ENCODE results near the gene GOLGA2. TPM values are rescaled to one million over a fixed set of nuclear protein-coding genes. Genes with fewer than 3 reads are reported as not detected.

Gene GOLGA2
- total RNA-seq, 1 experiment from 2014 or later: 188 TPM

GRCh38 chr9:128316421-128316820 lies 40.6 kb upstream of the GOLGA2 start:
- peaks cover 17% of the 10 kb centered on the region for H3K36me3 ChIP-seq (ENCODE audit: low read depth)
- no peaks in the 10 kb centered on the region for H3K9me3 ChIP-seq (ENCODE audit: insufficient read depth, low read depth)
- H3K27me3 ChIP-seq (ENCODE audit: insufficient read depth, low read depth): no peaks in the 10 kb centered on the region
- no peak overlapping the region for H2AFZ ChIP-seq
- peaks cover 14% of the 10 kb centered on the region for H3K79me2 ChIP-seq (ENCODE audit: low read depth)
- TF ChIP-seq, protein P1, sequence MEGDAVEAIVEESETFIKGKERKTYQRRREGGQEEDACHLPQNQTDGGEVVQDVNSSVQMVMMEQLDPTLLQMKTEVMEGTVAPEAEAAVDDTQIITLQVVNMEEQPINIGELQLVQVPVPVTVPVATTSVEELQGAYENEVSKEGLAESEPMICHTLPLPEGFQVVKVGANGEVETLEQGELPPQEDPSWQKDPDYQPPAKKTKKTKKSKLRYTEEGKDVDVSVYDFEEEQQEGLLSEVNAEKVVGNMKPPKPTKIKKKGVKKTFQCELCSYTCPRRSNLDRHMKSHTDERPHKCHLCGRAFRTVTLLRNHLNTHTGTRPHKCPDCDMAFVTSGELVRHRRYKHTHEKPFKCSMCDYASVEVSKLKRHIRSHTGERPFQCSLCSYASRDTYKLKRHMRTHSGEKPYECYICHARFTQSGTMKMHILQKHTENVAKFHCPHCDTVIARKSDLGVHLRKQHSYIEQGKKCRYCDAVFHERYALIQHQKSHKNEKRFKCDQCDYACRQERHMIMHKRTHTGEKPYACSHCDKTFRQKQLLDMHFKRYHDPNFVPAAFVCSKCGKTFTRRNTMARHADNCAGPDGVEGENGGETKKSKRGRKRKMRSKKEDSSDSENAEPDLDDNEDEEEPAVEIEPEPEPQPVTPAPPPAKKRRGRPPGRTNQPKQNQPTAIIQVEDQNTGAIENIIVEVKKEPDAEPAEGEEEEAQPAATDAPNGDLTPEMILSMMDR (conservative IDR thresholded peaks at IDR 0.05): no peak
- TF ChIP-seq EZH2 (IDR thresholded peaks at IDR 0.05; ENCODE audit: low read depth): no peak
- H4K20me1 ChIP-seq (ENCODE audit: insufficient read depth): no peaks in the 10 kb centered on the region
- H3F3A ChIP-seq (ENCODE audit: insufficient read depth, low read depth): no peaks in the 10 kb centered on the region; the same call in 1 of the 2 replicates
- ChIA-PET POLR2A (ENCODE audit: unreplicated experiment) (no interaction called here), CTCF (no interaction called here)
- peaks cover 5% of the 10 kb centered on the region for H3K4me1 ChIP-seq (replicated peaks; ENCODE audit: insufficient read depth)
- H3K9me2 ChIP-seq (ENCODE audit: insufficient read depth): no peaks in the 10 kb centered on the region
- H3K4me2 ChIP-seq: no peak overlapping the region
- intact Hi-C loops (cut with micrococcal nuclease; ENCODE audit: unreplicated experiment): no loop called here
- DNase-seq: no peak
- no peak overlapping the region for H3K4me3 ChIP-seq
- no TSS peak for BruUV-seq (replicated peaks)
- no peak overlapping the region for H3K27ac ChIP-seq

GRCh38 chr9:128314697-128315096 lies 38.9 kb upstream of the GOLGA2 start:
- no TSS peak for BruUV-seq (replicated peaks)
- POLR2A ChIA-PET (ENCODE audit: unreplicated experiment): no interaction called here
- H3K4me2 ChIP-seq: no peak overlapping the region
- DNase-seq: no peak
- H3K36me3 ChIP-seq (ENCODE audit: low read depth): peaks cover 17% of the 10 kb centered on the region
- CTCF ChIA-PET: no interaction called here
- no peaks in the 10 kb centered on the region for H3K9me2 ChIP-seq (ENCODE audit: insufficient read depth)
- H3K4me3 ChIP-seq: no peak overlapping the region
- H3K79me2 ChIP-seq (ENCODE audit: low read depth): no peaks in the 10 kb centered on the region
- no peaks in the 10 kb centered on the region for H3K4me1 ChIP-seq (replicated peaks; ENCODE audit: insufficient read depth)
- no peak overlapping the region for H2AFZ ChIP-seq
- H3F3A ChIP-seq (ENCODE audit: insufficient read depth, low read depth): peaks cover 8% of the 10 kb centered on the region; the same call in 1 of the 2 replicates
- intact Hi-C loops (cut with micrococcal nuclease; ENCODE audit: unreplicated experiment): no loop called here
- no peaks in the 10 kb centered on the region for H3K27me3 ChIP-seq (ENCODE audit: insufficient read depth, low read depth)
- H3K27ac ChIP-seq: no peak overlapping the region
- H4K20me1 ChIP-seq (ENCODE audit: insufficient read depth): no peaks in the 10 kb centered on the region
- H3K9me3 ChIP-seq (ENCODE audit: insufficient read depth, low read depth): no peaks in the 10 kb centered on the region
- no peak for TF ChIP-seq EZH2 (IDR thresholded peaks at IDR 0.05; ENCODE audit: low read depth)
- TF ChIP-seq, protein P1 (conservative IDR thresholded peaks at IDR 0.05): no peak

- intact Hi-C loops (cut with micrococcal nuclease; ENCODE audit: unreplicated experiment): no loop called here
These were observed 34.7 kb upstream of the GOLGA2 start for GRCh38 chr9:128310461-128310860.

More at GRCh38 chr9:128310461-128310860, 34.7 kb upstream of the GOLGA2 start:
- ChIA-PET POLR2A (ENCODE audit: unreplicated experiment) (interaction anchor here (0.5 kb wide), 1 partner anchor 61 kb away, joined by 7 read pairs; the partner anchor contains the start of gene URM1), CTCF (no interaction called here)
- Histone ChIP-seq H3K36me3 (ENCODE audit: low read depth) (peaks cover 21% of the 10 kb centered on the region), H3K27me3 (ENCODE audit: insufficient read depth, low read depth) (no peaks in the 10 kb centered on the region), H3K4me1 (replicated peaks; ENCODE audit: insufficient read depth) (peaks cover 32% of the 10 kb centered on the region), H3K9me2 (ENCODE audit: insufficient read depth) (no peaks in the 10 kb centered on the region), H3K4me2 (no peak overlapping the region), H3K79me2 (ENCODE audit: low read depth) (no peaks in the 10 kb centered on the region), H4K20me1 (ENCODE audit: insufficient read depth) (no peaks in the 10 kb centered on the region), H3K9me3 (ENCODE audit: insufficient read depth, low read depth) (no peaks in the 10 kb centered on the region), H3K27ac (no peak overlapping the region), H2AFZ (no peak overlapping the region), H3K4me3 (no peak overlapping the region), H3F3A (ENCODE audit: insufficient read depth, low read depth) (peaks cover 50% of the 10 kb centered on the region)
- BruUV-seq (replicated peaks): no TSS peak
- no peak for TF ChIP-seq EZH2 (IDR thresholded peaks at IDR 0.05; ENCODE audit: low read depth)
- TF ChIP-seq, protein P1 (conservative IDR thresholded peaks at IDR 0.05): no peak
- no peak for DNase-seq

All from PC-9 (cell line).